ENCODE results near the gene GID4.

GID4 gene

GRCh38 chr17:18025945-18026776, 13.0 kb upstream of the GID4 start:
- no peak overlapping the region for H3K4me3 ChIP-seq (ENCODE audit: low read depth, low read length)
- TF ChIP-seq CTCF (conservative IDR thresholded peaks at IDR 0.05; ENCODE audit: low read depth, low read length): no peak
- DNase-seq (ENCODE audit: low read depth): peak; percentile 79

GRCh38 chr17:18027280-18027679, 11.9 kb upstream of the GID4 start:
- no peak for TF ChIP-seq CTCF (conservative IDR thresholded peaks at IDR 0.05; ENCODE audit: low read depth, low read length)
- no peak overlapping the region for H3K4me3 ChIP-seq (ENCODE audit: low read depth, low read length)
- DNase-seq (ENCODE audit: low read depth): no peak

GRCh38 chr17:18028114-18028951, 10.9 kb upstream of the GID4 start:
- no peak for TF ChIP-seq CTCF (conservative IDR thresholded peaks at IDR 0.05; ENCODE audit: low read depth, low read length)
- DNase-seq (ENCODE audit: low read depth): no peak
- H3K4me3 ChIP-seq (ENCODE audit: low read depth, low read length): no peak overlapping the region

- TF ChIP-seq CTCF (conservative IDR thresholded peaks at IDR 0.05; ENCODE audit: low read depth, low read length): no peak
- no peak overlapping the region for H3K4me3 ChIP-seq (ENCODE audit: low read depth, low read length)
- no peak for DNase-seq (ENCODE audit: low read depth)
These were observed 10.2 kb upstream of the GID4 start for GRCh38 chr17:18028952-18029540.

GRCh38 chr17:18031955-18032354, 7.3 kb upstream of the GID4 start:
- DNase-seq (ENCODE audit: low read depth): peak; percentile 39
- no peak for TF ChIP-seq CTCF (conservative IDR thresholded peaks at IDR 0.05; ENCODE audit: low read depth, low read length)
- no peak overlapping the region for H3K4me3 ChIP-seq (ENCODE audit: low read depth, low read length)

- TF ChIP-seq CTCF (conservative IDR thresholded peaks at IDR 0.05; ENCODE audit: low read depth, low read length): peak; percentile 75
- DNase-seq (ENCODE audit: low read depth): peak; percentile 94
- H3K4me3 ChIP-seq (ENCODE audit: low read depth, low read length): no peak overlapping the region
These were observed 5.6 kb upstream of the GID4 start for GRCh38 chr17:18033442-18034099.
